IPS-18a (cell line): ENCODE measurements around the gene ENDOU.

ENCODE experiments used
- H3K27ac ChIP-seq: one replicate; pipeline ENCODE4 v1.5.1; 2013; ENCODE audit warnings: low read length
- H3K27me3 ChIP-seq: one replicate; pipeline ENCODE4 v1.6.1; 2013; ENCODE audit warnings: mild to moderate bottlenecking, low read length; ENCODE audit not compliant: control insufficient read depth, insufficient read depth
- H3K36me3 ChIP-seq: one replicate; pipeline ENCODE4 v1.6.1; 2013; ENCODE audit warnings: low read depth, low read length; ENCODE audit not compliant: control insufficient read depth
- H3K4me1 ChIP-seq: one replicate; pipeline ENCODE4 v1.6.1; 2013; ENCODE audit warnings: low read depth, low read length; ENCODE audit not compliant: control insufficient read depth
- H3K4me3 ChIP-seq: one replicate; pipeline ENCODE4 v1.5.1; 2013; ENCODE audit warnings: low read length
- H3K9ac ChIP-seq: one replicate; pipeline ENCODE4 v1.6.1; 2013; ENCODE audit warnings: mild to moderate bottlenecking, low read length, moderate library complexity
- H3K9me3 ChIP-seq: one replicate; pipeline ENCODE4 v1.6.1; 2013; ENCODE audit warnings: low read depth, low read length; ENCODE audit not compliant: control insufficient read depth

Gene ENDOU

DNA sequence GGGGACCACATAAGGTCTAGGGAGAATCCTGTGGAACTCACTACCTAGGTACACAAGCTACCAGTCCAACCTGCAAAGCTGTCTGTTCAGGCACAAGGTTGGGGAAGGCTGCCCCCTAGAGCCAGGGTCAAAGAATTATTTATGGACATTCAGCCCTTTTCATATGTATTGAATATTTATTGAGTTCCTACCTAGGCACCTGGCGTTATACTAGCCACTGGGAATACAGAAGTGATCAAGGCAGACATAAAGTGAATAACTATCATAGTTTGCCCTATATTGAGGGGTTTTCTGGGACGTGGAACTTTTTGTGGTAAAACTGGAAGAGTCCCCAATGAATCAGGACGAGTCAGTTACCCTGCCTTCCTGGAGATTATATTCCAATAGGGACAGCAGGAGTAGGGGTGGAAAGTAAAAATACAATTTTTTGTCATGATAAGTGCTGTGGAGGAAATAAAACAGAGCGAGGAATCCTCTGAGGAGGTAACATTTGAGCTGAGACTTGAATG, 42.0 kb upstream of the ENDOU start:
- H3K9ac ChIP-seq, result no peak overlapping the region
- H3K27me3 ChIP-seq, result peaks cover 2% of the 10 kb centered on the region
- H3K9me3 ChIP-seq, result no peaks in the 10 kb centered on the region
- H3K4me1 ChIP-seq, result peaks cover 7% of the 10 kb centered on the region
- no peak overlapping the region for H3K4me3 ChIP-seq
- no peak overlapping the region for H3K27ac ChIP-seq
- no peaks in the 10 kb centered on the region for H3K36me3 ChIP-seq

DNA sequence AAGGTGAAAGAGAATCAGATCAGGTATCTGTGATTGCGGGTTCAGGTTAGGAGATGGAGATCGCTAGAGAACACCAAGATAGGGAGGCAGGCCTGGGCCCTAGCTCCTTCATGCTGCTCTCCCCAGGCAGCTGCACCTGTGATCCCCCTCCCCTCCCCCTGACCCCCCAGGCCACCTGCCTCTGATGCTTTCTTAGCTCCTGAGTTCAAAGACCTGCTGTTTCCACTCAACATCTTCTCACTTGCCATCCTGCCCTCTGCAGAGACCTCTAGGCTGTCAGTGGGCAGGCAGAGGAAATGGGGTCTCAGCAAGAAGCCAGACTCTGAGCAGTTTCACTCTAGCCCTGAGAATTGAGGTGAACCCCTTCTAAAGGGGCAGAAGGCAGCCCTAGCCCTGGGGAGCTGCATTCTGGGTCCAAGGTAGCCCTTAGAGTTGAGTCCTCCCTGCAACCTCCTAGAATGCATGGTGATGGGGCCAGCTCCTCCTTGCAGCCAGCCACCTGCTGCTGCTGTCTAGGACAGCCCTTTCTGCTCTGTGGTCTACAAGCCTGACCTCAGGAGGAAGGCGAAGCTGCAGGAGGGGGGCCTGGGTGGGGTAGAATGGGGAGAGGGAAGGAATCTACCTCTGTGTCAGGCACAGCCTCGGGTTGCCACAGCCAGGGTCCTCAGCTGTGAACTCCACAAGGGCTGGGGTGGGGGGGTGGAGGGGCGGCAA, 41.4 kb upstream of the ENDOU start:
- Histone ChIP-seq H3K36me3 (no peaks in the 10 kb centered on the region), H3K27ac (no peak overlapping the region), H3K27me3 (no peaks in the 10 kb centered on the region), H3K9me3 (no peaks in the 10 kb centered on the region), H3K4me3 (no peak overlapping the region), H3K4me1 (peaks cover 7% of the 10 kb centered on the region), H3K9ac (no peak overlapping the region)

DNA sequence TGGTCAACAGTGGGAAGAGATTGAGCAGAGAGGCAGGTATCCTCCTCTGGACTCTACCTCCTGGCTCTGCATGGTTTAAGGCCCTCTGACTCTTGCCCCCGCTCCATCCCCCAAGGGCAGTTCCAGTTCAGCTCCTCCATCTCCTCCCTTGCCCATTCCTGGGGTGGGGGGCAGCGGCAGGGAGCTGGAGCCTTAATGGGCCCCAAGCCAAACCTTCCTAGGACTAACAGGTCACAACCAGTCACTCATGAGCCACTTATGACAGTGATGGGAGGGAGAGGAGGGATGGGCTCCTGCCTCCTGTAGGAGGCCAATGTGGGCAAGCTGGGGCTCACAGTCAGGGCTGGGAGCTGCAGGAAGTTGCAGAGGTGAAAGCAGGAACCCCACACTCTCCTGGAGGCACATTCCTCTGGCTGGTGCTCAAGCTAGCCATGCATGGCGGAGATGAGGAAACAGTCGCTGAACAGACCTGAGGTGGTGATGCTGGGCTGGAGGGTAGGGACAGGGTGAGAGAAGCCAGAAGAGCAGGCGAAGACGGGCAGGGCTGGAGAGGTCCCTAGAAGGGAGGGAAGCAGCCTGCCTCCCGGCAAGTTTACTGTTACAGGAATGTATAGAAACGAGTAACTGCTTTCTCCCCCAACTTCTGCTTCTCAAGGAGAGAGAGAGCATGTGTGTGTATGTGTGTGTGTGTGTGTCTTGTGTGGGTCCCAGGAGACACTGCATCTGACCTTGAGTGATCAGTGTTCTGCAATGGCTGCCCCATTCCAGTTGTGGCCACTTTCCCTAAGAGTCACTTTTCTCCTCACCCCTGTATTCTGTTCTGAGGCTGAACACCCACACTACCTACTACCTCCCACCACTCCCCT, 38.4 kb upstream of the ENDOU start:
- peaks cover 13% of the 10 kb centered on the region for H3K4me1 ChIP-seq
- H3K27ac ChIP-seq, result no peak overlapping the region

DNA sequence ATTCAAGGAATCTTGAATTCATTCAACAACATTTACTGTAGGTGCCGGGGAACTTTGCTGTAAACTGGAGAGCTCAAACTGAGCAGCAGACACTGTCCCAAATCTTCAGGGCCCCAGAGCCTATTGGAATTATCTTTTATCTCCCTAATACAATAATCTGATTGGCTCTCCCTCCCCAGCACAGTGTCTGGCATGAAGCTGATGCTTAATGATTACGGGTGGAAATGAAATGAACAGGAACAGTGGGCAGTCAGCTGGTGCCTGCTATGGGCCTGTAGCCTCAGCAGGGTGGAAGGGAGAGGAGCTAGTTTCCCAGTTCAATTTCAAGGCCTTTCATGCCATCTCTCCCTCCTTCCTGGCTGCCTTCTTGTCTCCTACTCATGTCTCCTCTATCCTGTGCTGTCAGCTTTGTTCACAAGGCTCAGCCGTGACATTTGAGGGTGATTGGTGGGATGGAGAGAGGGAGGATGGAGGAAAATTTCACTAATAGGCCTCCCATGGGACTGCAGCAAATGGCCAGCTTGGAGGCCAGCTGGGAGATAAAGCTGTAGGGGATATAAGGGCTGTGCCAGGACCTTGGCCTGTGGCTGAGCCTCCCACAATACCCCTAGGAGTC, 37.7 kb upstream of the ENDOU start:
- Histone ChIP-seq H3K27me3 (no peaks in the 10 kb centered on the region), H3K4me3 (no peak overlapping the region), H3K36me3 (no peaks in the 10 kb centered on the region), H3K27ac (no peak overlapping the region), H3K9me3 (no peaks in the 10 kb centered on the region), H3K4me1 (peaks cover 15% of the 10 kb centered on the region), H3K9ac (no peak overlapping the region)

More for the DNA sequence above, 38.4 kb upstream of the ENDOU start:
- Histone ChIP-seq H3K27me3 (no peaks in the 10 kb centered on the region), H3K36me3 (no peaks in the 10 kb centered on the region), H3K9me3 (no peaks in the 10 kb centered on the region), H3K9ac (no peak overlapping the region), H3K4me3 (no peak overlapping the region)

DNA sequence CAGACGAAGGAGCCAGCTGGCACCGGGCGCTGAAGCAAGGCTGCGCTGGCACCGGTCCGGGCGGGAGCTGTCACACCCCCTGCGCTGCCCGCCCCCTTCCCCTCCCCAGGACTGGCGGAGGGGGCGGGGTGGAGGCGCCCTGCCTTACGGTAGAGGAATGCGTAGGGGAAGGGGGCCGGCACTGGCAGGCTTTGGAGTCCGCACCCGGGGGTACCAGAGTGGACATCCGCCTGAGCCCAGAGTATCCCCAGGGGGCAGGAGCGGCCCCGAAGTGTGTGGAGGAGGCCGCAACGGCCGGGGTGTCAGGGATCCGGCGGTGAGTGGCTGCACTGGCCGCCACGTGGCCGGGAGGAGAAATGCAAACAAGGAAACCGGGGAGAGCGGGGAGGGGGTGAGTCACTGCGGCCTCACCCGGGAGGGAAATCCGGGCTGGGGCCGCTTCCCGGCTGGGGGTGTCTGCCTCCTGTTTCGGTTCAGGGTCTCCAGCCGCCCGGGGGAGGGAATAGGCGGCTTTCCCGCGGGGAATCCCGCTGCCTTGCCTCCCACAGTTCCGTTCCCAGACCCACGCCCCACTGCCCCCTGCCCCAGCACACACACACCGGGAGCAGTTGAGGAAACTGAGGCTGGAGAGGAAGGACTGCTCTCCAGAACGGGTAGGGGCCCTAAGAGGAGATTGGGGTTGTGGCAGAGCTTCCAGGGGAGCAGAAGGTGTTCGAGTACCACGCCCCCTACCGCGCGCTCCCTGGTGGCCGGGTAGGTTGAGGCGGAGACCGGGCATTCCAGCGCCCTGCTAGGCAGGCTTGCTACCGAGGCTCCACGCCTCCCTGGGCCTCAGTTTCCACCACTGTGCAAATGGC, 33.8 kb upstream of the ENDOU start, which contains the start of gene RAPGEF3:
Gene RAPGEF3 (minus strand): TSS at position 47 of the 857 bp plus-strand sequence. CDS start 324 bp downstream, outside the sequence.
- H3K9me3 ChIP-seq, result no peaks in the 10 kb centered on the region
- H3K9ac ChIP-seq, result peak within 1 kb of the TSS; percentile 40
- H3K27ac ChIP-seq, result no peak within 1 kb of the TSS
- H3K27me3 ChIP-seq, result no peaks in the 10 kb centered on the region
- peak within 1 kb of the TSS; percentile 55 for H3K4me3 ChIP-seq
- H3K4me1 ChIP-seq, result peaks cover 19% of the 10 kb centered on the region
- no peaks in the 10 kb centered on the region for H3K36me3 ChIP-seq

DNA sequence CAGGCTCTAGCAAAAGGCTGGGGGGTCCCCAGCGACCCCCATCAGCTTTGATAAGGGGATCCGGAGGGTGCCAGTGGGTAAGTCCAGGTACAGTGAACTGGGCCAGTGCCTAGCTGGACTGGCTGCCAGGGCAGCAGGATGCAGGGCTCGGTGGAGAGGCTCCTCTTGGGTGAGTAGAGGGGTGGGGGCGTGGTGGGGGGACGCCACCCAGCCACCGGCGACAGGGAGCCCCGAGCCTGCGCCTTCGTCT, 33.2 kb upstream of the ENDOU start:
- Histone ChIP-seq H3K27ac (no peak overlapping the region), H3K4me3 (peak overlapping the region; percentile 55), H3K9ac (no peak overlapping the region), H3K9me3 (no peaks in the 10 kb centered on the region), H3K36me3 (no peaks in the 10 kb centered on the region), H3K27me3 (no peaks in the 10 kb centered on the region), H3K4me1 (peaks cover 24% of the 10 kb centered on the region)

DNA sequence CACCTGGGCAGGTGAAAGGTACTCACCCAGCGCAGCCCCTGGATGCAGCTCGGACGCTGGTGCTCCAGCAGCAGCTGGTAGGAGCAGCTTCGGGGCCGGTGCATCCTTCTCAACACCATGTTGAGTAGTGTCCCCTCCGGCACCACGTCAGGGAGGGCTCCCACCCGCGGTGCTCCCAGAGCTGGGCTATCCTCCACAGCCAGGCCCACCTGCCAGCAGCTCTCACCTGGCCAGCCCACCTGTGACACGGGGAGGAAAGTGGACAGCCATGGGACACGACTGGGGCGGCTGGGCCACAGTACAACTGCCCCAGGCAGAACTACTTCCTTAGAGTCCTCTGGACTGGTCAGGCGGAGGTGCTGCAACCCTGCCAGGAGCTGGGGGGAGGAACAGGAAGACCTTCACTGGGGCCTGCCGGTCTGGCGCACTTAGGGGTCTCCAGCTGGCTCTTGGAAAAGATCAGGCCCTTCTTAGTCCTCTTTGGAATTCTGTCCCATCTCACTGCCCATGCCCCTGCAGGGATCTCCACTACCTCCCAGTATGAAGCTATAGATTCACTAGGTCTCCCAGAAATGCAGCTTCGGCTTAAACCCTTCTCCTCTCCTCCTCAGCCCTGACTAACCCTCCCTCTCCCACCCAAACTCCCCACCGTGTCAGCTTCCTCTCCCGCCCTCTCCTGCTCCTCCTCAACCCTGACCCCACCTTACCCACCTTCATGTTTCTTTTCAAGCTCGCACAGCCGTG, 32.7 kb upstream of the ENDOU start:
- Histone ChIP-seq H3K9ac (no peak overlapping the region), H3K27ac (no peak overlapping the region)

DNA sequence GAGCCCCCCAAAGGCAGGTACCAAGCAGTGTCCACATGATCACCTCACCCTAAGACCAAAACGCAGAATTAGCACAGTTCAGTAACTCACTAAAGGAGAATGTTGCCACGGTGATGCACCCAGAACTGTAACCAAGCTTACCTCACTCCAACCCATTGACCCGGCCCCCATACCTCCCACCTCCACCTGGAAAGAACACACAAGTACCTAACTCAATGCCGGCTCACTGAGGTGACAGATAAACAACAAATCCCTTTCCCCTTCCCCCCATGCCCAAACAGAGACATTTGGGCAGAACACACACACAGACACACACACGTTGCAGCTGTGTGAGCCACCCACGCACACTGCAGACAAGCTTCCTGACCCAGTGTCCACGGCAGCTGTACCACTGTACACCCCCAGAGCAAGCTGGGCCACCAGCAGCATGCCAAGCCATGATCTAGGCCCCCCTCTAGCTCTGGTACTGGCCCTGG, 32.1 kb upstream of the ENDOU start:
- Histone ChIP-seq H3K36me3 (no peaks in the 10 kb centered on the region), H3K9ac (no peak overlapping the region), H3K4me1 (peaks cover 24% of the 10 kb centered on the region), H3K27me3 (no peaks in the 10 kb centered on the region), H3K27ac (no peak overlapping the region), H3K9me3 (no peaks in the 10 kb centered on the region), H3K4me3 (no peak overlapping the region)

More for the DNA sequence above, 32.7 kb upstream of the ENDOU start:
- Histone ChIP-seq H3K4me3 (peak overlapping the region; percentile 55), H3K36me3 (no peaks in the 10 kb centered on the region), H3K9me3 (no peaks in the 10 kb centered on the region), H3K27me3 (no peaks in the 10 kb centered on the region), H3K4me1 (peaks cover 24% of the 10 kb centered on the region)

DNA sequence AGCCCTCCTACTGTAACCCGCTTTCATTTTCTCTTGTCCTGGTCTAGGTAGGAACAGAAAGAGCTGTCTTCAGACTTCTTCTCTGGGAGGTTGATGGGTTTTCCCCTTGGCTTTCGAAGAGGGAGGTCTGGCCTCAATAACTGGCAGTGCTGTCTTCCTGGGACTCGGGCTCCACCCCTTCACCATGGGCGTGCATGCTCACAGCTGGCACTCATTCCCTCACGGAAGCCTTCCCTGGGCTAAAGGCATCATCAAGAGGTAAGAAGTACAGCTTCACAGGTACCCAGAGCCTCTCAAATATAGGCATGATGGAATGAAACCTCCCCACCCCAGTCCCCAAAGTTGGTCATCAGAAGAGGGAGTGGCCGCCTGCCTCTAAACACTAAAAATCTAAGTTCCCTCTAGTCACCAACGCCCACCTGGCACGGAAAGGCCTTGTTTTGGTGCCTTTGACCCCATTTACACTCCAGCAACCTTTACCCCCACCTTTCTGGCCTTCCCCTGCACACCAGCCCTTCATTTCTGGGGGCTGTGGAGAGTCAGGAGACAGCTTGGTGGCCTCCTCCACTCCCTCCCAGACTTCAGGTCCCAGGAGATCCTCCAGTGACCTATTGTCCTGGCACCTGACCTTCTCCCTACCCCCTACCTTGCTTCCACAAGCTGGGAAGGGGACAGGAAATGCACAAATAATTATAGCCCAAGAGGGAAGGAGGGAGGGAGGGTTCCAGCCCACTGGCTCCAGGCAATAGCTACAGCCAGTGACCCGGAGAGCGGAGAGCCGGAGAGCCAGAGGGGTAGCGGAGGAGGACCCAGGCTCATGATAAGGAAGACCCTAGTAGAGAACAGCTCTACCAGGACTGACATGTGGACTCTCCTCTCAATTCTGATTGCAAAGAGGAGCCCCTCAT, 30.6 kb upstream of the ENDOU start:
- Histone ChIP-seq H3K9me3 (no peaks in the 10 kb centered on the region), H3K9ac (no peak overlapping the region), H3K4me3 (no peak overlapping the region), H3K4me1 (peaks cover 24% of the 10 kb centered on the region), H3K27me3 (no peaks in the 10 kb centered on the region), H3K27ac (no peak overlapping the region), H3K36me3 (no peaks in the 10 kb centered on the region)

DNA sequence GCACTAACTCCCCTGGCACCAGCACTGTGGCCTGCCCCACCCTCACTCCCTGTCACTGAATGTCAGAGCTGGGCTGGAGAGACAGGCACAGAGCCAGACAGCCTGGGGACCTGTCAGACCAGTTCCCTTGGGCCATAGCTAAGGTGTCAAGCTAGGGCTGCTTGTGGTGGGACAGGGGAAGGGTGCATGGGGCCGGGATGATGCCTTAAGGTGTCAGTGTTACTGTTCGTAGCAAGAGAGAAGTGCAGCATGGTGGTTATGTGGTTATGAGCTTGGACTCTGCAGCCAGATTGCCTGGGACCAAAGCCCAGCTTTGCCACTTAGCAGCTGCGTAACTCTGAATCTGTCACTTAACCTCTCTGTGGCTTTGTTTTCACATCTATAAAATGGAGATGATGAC, 29.6 kb upstream of the ENDOU start:
- no peaks in the 10 kb centered on the region for H3K9me3 ChIP-seq
- H3K27me3 ChIP-seq, result no peaks in the 10 kb centered on the region
- H3K4me1 ChIP-seq, result peaks cover 24% of the 10 kb centered on the region
- no peak overlapping the region for H3K9ac ChIP-seq
- no peak overlapping the region for H3K27ac ChIP-seq
- no peak overlapping the region for H3K4me3 ChIP-seq
- H3K36me3 ChIP-seq, result no peaks in the 10 kb centered on the region
